Measurements from ENCODE around the gene TRAPPC14. TPM values are rescaled to one million over a fixed set of nuclear protein-coding genes. Genes with fewer than 3 reads are reported as not detected.

The TRAPPC14 gene
- total RNA-seq, 1 donor from 2014 or later = 4.3 TPM

GRCh38 chr7:100171087-100171681, 12.7 kb upstream of the TRAPPC14 start:
- H3K27me3 ChIP-seq = peaks cover 38% of the 10 kb centered on the region
- H3K27ac ChIP-seq = no peak overlapping the region
- TF ChIP-seq EZH2 (IDR thresholded peaks at IDR 0.05) = no peak
- TF ChIP-seq, protein P1, sequence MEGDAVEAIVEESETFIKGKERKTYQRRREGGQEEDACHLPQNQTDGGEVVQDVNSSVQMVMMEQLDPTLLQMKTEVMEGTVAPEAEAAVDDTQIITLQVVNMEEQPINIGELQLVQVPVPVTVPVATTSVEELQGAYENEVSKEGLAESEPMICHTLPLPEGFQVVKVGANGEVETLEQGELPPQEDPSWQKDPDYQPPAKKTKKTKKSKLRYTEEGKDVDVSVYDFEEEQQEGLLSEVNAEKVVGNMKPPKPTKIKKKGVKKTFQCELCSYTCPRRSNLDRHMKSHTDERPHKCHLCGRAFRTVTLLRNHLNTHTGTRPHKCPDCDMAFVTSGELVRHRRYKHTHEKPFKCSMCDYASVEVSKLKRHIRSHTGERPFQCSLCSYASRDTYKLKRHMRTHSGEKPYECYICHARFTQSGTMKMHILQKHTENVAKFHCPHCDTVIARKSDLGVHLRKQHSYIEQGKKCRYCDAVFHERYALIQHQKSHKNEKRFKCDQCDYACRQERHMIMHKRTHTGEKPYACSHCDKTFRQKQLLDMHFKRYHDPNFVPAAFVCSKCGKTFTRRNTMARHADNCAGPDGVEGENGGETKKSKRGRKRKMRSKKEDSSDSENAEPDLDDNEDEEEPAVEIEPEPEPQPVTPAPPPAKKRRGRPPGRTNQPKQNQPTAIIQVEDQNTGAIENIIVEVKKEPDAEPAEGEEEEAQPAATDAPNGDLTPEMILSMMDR (IDR thresholded peaks at IDR 0.05) = no peak
- TF ChIP-seq EZH2phosphoT487 (IDR thresholded peaks at IDR 0.05) = no peak
- DNase-seq (ENCODE audit: low spot score) = peak; percentile 84
- H3K4me3 Mint-ChIP-seq = no peak overlapping the region
- peak overlapping the region; percentile 89 for H3K4me2 ChIP-seq
- no peaks in the 10 kb centered on the region for H3K36me3 ChIP-seq
- no peak overlapping the region for H3K9ac ChIP-seq
- peaks cover 17% of the 10 kb centered on the region for H3K27me3 Mint-ChIP-seq (ENCODE audit: insufficient read depth, low read depth)
- peaks cover 18% of the 10 kb centered on the region for H3K36me3 Mint-ChIP-seq
- H4K20me1 ChIP-seq (ENCODE audit: low read depth) = peaks cover 62% of the 10 kb centered on the region
- H2AFZ ChIP-seq (replicated peaks) = peak overlapping the region; percentile 45
- H3K4me1 Mint-ChIP-seq = peaks cover 57% of the 10 kb centered on the region
- no peaks in the 10 kb centered on the region for H3K9me3 ChIP-seq (ENCODE audit: low read depth)
- peaks cover 2% of the 10 kb centered on the region for H3K79me2 ChIP-seq (ENCODE audit: low read depth)
- peak overlapping the region; percentile 55 for H3K4me3 ChIP-seq
- H3F3A ChIP-seq (ENCODE audit: low read depth) = peaks cover 44% of the 10 kb centered on the region
- H3K27ac Mint-ChIP-seq = no peak overlapping the region
- H3K9me3 Mint-ChIP-seq = no peaks in the 10 kb centered on the region
- peaks cover 38% of the 10 kb centered on the region for H3K4me1 ChIP-seq

GRCh38 chr7:100170101-100170897, 11.8 kb upstream of the TRAPPC14 start:
- no peak overlapping the region for H2AFZ ChIP-seq (replicated peaks)
- H3K4me1 Mint-ChIP-seq = peaks cover 54% of the 10 kb centered on the region
- peak overlapping the region; percentile 8 for H3K27ac Mint-ChIP-seq
- peaks cover 21% of the 10 kb centered on the region for H3K27me3 Mint-ChIP-seq (ENCODE audit: insufficient read depth, low read depth)
- H3K4me2 ChIP-seq = peak overlapping the region; percentile 89
- H3K4me1 ChIP-seq = peaks cover 36% of the 10 kb centered on the region
- peak overlapping the region; percentile 55 for H3K4me3 ChIP-seq
- H3F3A ChIP-seq (ENCODE audit: low read depth) = peaks cover 44% of the 10 kb centered on the region
- no peaks in the 10 kb centered on the region for H3K79me2 ChIP-seq (ENCODE audit: low read depth)
- H3K9me3 ChIP-seq (ENCODE audit: low read depth) = no peaks in the 10 kb centered on the region
- peaks cover 16% of the 10 kb centered on the region for H3K36me3 Mint-ChIP-seq
- no peak overlapping the region for H3K9ac ChIP-seq
- peaks cover 41% of the 10 kb centered on the region for H3K27me3 ChIP-seq
- H3K4me3 Mint-ChIP-seq = peak overlapping the region; percentile 68
- H4K20me1 ChIP-seq (ENCODE audit: low read depth) = peaks cover 54% of the 10 kb centered on the region
- H3K36me3 ChIP-seq = no peaks in the 10 kb centered on the region
- no peak for DNase-seq (ENCODE audit: low spot score)
- no peak overlapping the region for H3K27ac ChIP-seq
- TF ChIP-seq EZH2 (IDR thresholded peaks at IDR 0.05) (no peak), EZH2phosphoT487 (IDR thresholded peaks at IDR 0.05) (no peak)
- TF ChIP-seq, protein P1 (IDR thresholded peaks at IDR 0.05) = no peak
- H3K9me3 Mint-ChIP-seq = no peaks in the 10 kb centered on the region

DNA sequence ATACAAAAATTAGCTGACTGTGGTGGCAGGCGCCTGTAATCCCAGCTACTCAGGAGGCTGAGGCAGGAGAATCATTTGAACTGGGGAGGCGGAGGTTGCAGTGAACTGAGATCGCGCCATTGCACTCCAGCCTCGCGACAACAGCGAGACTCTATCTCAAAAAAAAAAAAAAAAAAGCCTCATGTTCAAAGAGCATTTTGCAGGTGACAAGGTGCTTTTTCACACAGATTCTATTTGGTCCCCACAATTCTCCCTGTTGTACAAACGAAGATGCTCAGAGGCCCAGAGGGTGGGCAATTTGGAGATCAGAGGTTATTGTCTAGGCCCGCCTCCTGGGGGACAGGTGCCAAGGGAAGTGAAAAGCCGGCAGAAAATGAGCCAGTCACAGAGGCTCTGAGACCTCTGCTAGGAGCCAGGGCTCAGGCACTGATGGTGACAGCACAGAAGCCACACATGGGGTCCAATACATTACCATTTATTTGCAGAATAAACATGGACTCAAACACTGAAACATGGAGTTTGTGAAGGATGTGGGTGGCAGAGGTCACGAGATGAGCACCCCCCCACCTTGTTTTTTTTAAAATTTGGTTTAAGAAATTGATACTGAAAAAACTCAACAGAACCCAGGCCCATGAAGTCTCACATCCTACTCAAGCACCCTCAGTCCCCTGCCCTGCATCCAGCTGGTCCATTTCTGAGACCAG, 10.8 kb upstream of the TRAPPC14 start:
- Histone ChIP-seq H3F3A (ENCODE audit: low read depth) (peaks cover 44% of the 10 kb centered on the region), H2AFZ (replicated peaks) (no peak overlapping the region), H4K20me1 (ENCODE audit: low read depth) (peaks cover 44% of the 10 kb centered on the region), H3K9me3 (ENCODE audit: low read depth) (no peaks in the 10 kb centered on the region), H3K4me2 (no peak overlapping the region), H3K36me3 (no peaks in the 10 kb centered on the region), H3K79me2 (ENCODE audit: low read depth) (no peaks in the 10 kb centered on the region), H3K27ac (no peak overlapping the region), H3K4me3 (no peak overlapping the region), H3K9ac (no peak overlapping the region), H3K27me3 (peaks cover 41% of the 10 kb centered on the region), H3K4me1 (peaks cover 36% of the 10 kb centered on the region)
- H3K4me1 Mint-ChIP-seq = peaks cover 47% of the 10 kb centered on the region
- peaks cover 19% of the 10 kb centered on the region for H3K27me3 Mint-ChIP-seq (ENCODE audit: insufficient read depth, low read depth)
- H3K9me3 Mint-ChIP-seq = no peaks in the 10 kb centered on the region
- no peak for TF ChIP-seq EZH2 (IDR thresholded peaks at IDR 0.05)
- TF ChIP-seq, protein P1 (IDR thresholded peaks at IDR 0.05) = no peak
- no peak for TF ChIP-seq EZH2phosphoT487 (IDR thresholded peaks at IDR 0.05)
- DNase-seq (ENCODE audit: low spot score) = no peak
- peaks cover 9% of the 10 kb centered on the region for H3K36me3 Mint-ChIP-seq
- peak overlapping the region; percentile 35 for H3K27ac Mint-ChIP-seq
- peak overlapping the region; percentile 80 for H3K4me3 Mint-ChIP-seq

Data from neural progenitor cell (in vitro differentiated cells).